Sigmoid colon (tissue), 4 donors: Measurements from ENCODE around the gene PCBP3.
"Not testable (repeated sequence)": the region's sequence is repeated elsewhere in the genome, so short reads cannot be mapped to it uniquely, and the experiment has no call there.

ENCODE experiments used
- POLR2AphosphoS5 ChIP-seq, 4 donors: sonication (generic); formaldehyde crosslinking; IDR thresholded peaks; one replicate each; pipeline ENCODE4 v1.6.1; 2017; ENCODE audit warnings: antibody characterized with exemption in 4 of 4
- TF ChIP-seq, protein P1 (sequence below), 4 experiments: fragments of 450-650 bp in 3 of 4; fragments of 200-600 bp in 1 of 4; IDR thresholded peaks; one replicate each; pipeline ENCODE4 v1.5.1; 2016 to 2019; ENCODE audit warnings: antibody characterized with exemption in 4 of 4, mild to moderate bottlenecking in 3 of 4, moderate library complexity in 2 of 4

DNA sequence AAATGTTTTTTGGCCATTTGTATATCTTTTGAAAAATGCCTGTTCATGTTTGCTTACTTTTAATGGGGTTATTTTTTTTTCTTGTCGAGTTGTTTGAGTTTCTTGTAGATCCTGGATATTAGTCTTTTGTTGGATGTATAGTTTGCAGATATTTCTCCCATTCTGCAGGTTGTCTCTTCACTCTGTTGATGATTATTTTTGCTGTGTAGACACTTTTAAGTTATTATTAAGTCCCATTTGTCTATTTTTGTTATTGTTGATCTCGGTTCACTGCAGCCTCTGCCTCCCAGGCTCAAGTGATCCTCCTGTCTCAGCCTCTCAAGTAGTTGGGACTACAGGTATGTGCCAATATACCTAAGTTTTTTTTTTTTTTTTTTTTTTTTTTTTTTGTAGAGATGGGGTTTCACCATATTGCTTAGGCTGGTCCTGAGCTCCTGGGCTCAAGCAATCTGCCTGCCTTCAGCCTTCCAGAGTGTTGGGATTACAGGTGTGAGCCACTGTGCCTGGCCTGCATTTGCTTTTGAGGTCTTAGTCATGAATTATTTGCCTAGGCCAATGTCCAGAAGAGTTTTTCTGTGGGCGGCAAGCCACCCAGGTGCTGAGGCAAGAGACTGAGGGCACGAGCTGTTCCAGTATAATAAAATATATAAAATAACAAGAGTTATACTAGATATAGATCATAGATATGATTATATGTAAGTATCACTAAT lies 18.5 kb downstream of the PCBP3 start:
- TF ChIP-seq, protein P1, sequence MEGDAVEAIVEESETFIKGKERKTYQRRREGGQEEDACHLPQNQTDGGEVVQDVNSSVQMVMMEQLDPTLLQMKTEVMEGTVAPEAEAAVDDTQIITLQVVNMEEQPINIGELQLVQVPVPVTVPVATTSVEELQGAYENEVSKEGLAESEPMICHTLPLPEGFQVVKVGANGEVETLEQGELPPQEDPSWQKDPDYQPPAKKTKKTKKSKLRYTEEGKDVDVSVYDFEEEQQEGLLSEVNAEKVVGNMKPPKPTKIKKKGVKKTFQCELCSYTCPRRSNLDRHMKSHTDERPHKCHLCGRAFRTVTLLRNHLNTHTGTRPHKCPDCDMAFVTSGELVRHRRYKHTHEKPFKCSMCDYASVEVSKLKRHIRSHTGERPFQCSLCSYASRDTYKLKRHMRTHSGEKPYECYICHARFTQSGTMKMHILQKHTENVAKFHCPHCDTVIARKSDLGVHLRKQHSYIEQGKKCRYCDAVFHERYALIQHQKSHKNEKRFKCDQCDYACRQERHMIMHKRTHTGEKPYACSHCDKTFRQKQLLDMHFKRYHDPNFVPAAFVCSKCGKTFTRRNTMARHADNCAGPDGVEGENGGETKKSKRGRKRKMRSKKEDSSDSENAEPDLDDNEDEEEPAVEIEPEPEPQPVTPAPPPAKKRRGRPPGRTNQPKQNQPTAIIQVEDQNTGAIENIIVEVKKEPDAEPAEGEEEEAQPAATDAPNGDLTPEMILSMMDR (IDR thresholded peaks at IDR 0.05): not testable (repeated sequence)
- TF ChIP-seq POLR2AphosphoS5 (IDR thresholded peaks at IDR 0.05): not testable (repeated sequence)
